Neural cell (in vitro differentiated cells): ENCODE results near the gene SNRK. TPM values are rescaled to one million over a fixed set of nuclear protein-coding genes. Genes with fewer than 3 reads are reported as not detected.

Experiments used
- H2AFZ ChIP-seq: fragments of 200-600, 300-800 bp; sonication (generic), shearing (Covaris generic); 2 replicates; pipeline ENCODE4 v1.6.0; 2014; ENCODE audit warnings: low read depth, mild to moderate bottlenecking, antibody characterized with exemption, low read length, moderate library complexity
- H3F3A ChIP-seq: fragments of 200-600 bp; shearing (Covaris generic); 2 replicates; pipeline ENCODE4 v1.6.1; 2016; ENCODE audit warnings: mild to moderate bottlenecking, moderate library complexity, mixed read lengths, antibody characterized with exemption, low read length; ENCODE audit not compliant: insufficient read depth, poor library complexity, severe bottlenecking
- H3K27ac ChIP-seq: fragments of 200-600, 300-800 bp; sonication (generic), shearing (Covaris generic); 2 replicates; pipeline ENCODE4 v1.5.1; 2014; ENCODE audit warnings: mild to moderate bottlenecking, low read length, moderate library complexity
- H3K27me3 ChIP-seq: fragments of 300-800, 200-600 bp; sonication (generic), shearing (Covaris generic); 2 replicates; pipeline ENCODE4 v1.6.0; 2014; ENCODE audit warnings: mild to moderate bottlenecking, low read depth, low read length, moderate library complexity; ENCODE audit not compliant: insufficient read depth
- H3K36me3 ChIP-seq: fragments of 300-800, 200-600 bp; sonication (generic), shearing (Covaris generic); 2 replicates; pipeline ENCODE4 v1.5.1; 2014; ENCODE audit warnings: mild to moderate bottlenecking, antibody characterized with exemption, low read length, moderate library complexity; ENCODE audit not compliant: insufficient read depth
- H3K4me2 ChIP-seq: fragments of 300-800, 200-600 bp; sonication (generic), shearing (Covaris generic); 2 replicates; pipeline ENCODE4 v1.6.0; 2014; ENCODE audit warnings: mild to moderate bottlenecking, low read length
- H3K4me3 ChIP-seq: fragments of 300-800, 200-600 bp; sonication (generic), shearing (Covaris generic); 2 replicates; pipeline ENCODE4 v1.5.1; 2014; ENCODE audit warnings: mild to moderate bottlenecking, low read length, moderate library complexity
- H3K79me2 ChIP-seq: fragments of 200-600 bp; shearing (Covaris generic); replicated peaks from 2 replicates; pipeline ENCODE4 v1.6.0; 2014; ENCODE audit warnings: mild to moderate bottlenecking, low read length, moderate library complexity; ENCODE audit not compliant: insufficient read depth
- H3K9ac ChIP-seq: fragments of 300-800, 200-600 bp; sonication (generic), shearing (Covaris generic); 2 replicates; pipeline ENCODE4 v1.6.1; 2016; ENCODE audit warnings: mild to moderate bottlenecking, low read length, mixed read lengths
- H3K9me2 ChIP-seq: fragments of 200-600 bp; shearing (Covaris generic); 2 replicates; pipeline ENCODE4 v1.6.1; 2016; ENCODE audit warnings: mild to moderate bottlenecking, low read length, mixed read lengths; ENCODE audit not compliant: insufficient read depth
- H3K9me3 ChIP-seq: fragments of 200-600, 300-800 bp; sonication (generic), shearing (Covaris generic); 2 replicates; pipeline ENCODE4 v1.6.1; 2016; ENCODE audit warnings: mild to moderate bottlenecking, mixed run types, low read length, moderate library complexity, mixed read lengths
- H4K20me1 ChIP-seq: fragments of 200-600 bp; shearing (Covaris generic); 2 replicates; pipeline ENCODE4 v1.6.1; 2016; ENCODE audit warnings: mild to moderate bottlenecking, mixed run types; ENCODE audit not compliant: insufficient read depth
- CTCF ChIP-seq: fragments of 450-650 bp; IDR thresholded peaks from 2 replicates; pipeline ENCODE4 v1.5.1; 2014; ENCODE audit warnings: antibody characterized with exemption, mild to moderate bottlenecking, moderate library complexity; ENCODE audit not compliant: poor library complexity, severe bottlenecking
- EP300 ChIP-seq: fragments of 450-650 bp; conservative IDR thresholded peaks from 2 replicates; pipeline ENCODE4 v1.6.1; 2014; ENCODE audit warnings: antibody characterized with exemption, mild to moderate bottlenecking, moderate library complexity; ENCODE audit not compliant: poor library complexity, severe bottlenecking
- EZH2 ChIP-seq: fragments of 200-600, 300-800 bp; shearing (Covaris generic), sonication (generic); IDR thresholded peaks from 2 replicates; pipeline ENCODE4 v1.6.1; 2014; ENCODE audit warnings: antibody characterized with exemption, low read length, borderline replicate concordance, mild to moderate bottlenecking; ENCODE audit not compliant: insufficient read depth, poor library complexity, severe bottlenecking
- MXI1 ChIP-seq: fragments of 450-650 bp; conservative IDR thresholded peaks from 2 replicates; pipeline ENCODE4 v1.6.1; 2014; ENCODE audit warnings: antibody characterized with exemption, mild to moderate bottlenecking; ENCODE audit not compliant: poor library complexity, severe bottlenecking
- POLR2AphosphoS5 ChIP-seq: IDR thresholded peaks from 2 replicates; pipeline ENCODE4 v1.6.1; 2012
- RAD21 ChIP-seq: fragments of 450-650 bp; conservative IDR thresholded peaks from 2 replicates; pipeline ENCODE4 v1.6.1; 2014; ENCODE audit warnings: antibody characterized with exemption, mild to moderate bottlenecking, moderate library complexity
- REST ChIP-seq: IDR thresholded peaks from 2 replicates; pipeline ENCODE4 v1.6.1; 2012; ENCODE audit warnings: borderline replicate concordance
- SMC3 ChIP-seq: fragments of 450-650 bp; conservative IDR thresholded peaks from 2 replicates; pipeline ENCODE4 v1.6.1; 2014; ENCODE audit warnings: antibody characterized with exemption, mild to moderate bottlenecking, moderate library complexity; ENCODE audit not compliant: poor library complexity
- TAF1 ChIP-seq: IDR thresholded peaks from 2 replicates; pipeline ENCODE4 v1.6.1; 2012; ENCODE audit warnings: low read depth
- polyA plus RNA-seq: library from polyadenylated mRNA; depleted of rRNA; stranded (reverse); fragments of >200 nt; gene quantifications from 2 replicates; pipeline ENCODE4 v1.2.3, GENCODE V29; 2014

Gene SNRK
- polyA plus RNA-seq, 1 donor from 2014 or later = 27.3 TPM

GRCh38 chr3:43270078-43270477 lies 16.3 kb upstream of the SNRK start:
- H3K27ac ChIP-seq = no peak overlapping the region
- H3K36me3 ChIP-seq = no peaks in the 10 kb centered on the region
- H2AFZ ChIP-seq = no peak overlapping the region
- no peaks in the 10 kb centered on the region for H3K9me2 ChIP-seq
- no peak for TF ChIP-seq REST
- TF ChIP-seq EZH2 = no peak
- no peak for TF ChIP-seq EP300
- TF ChIP-seq RAD21 = no peak
- TF ChIP-seq SMC3 = no peak
- TF ChIP-seq MXI1 = no peak
- TF ChIP-seq CTCF = no peak
- TF ChIP-seq TAF1 = no peak
- no peak for TF ChIP-seq POLR2AphosphoS5
- H3K79me2 ChIP-seq = no peaks in the 10 kb centered on the region
- no peak overlapping the region for H3K4me2 ChIP-seq
- H3F3A ChIP-seq = no peaks in the 10 kb centered on the region
- H4K20me1 ChIP-seq = no peaks in the 10 kb centered on the region
- H3K27me3 ChIP-seq = no peaks in the 10 kb centered on the region
- H3K4me3 ChIP-seq = no peak overlapping the region
- H3K9me3 ChIP-seq = no peaks in the 10 kb centered on the region
- no peak overlapping the region for H3K9ac ChIP-seq

GRCh38 chr3:43273416-43273815 lies 12.9 kb upstream of the SNRK start:
- Histone ChIP-seq H3K36me3 (no peaks in the 10 kb centered on the region), H3K9me3 (no peaks in the 10 kb centered on the region), H3F3A (no peaks in the 10 kb centered on the region), H3K4me2 (no peak overlapping the region), H3K27me3 (no peaks in the 10 kb centered on the region), H3K9me2 (no peaks in the 10 kb centered on the region), H3K79me2 (no peaks in the 10 kb centered on the region), H4K20me1 (no peaks in the 10 kb centered on the region), H3K4me3 (no peak overlapping the region), H2AFZ (no peak overlapping the region), H3K9ac (no peak overlapping the region), H3K27ac (no peak overlapping the region)
- TF ChIP-seq EZH2 (no peak), MXI1 (no peak), REST (no peak)
